GM23338 (cell line): ENCODE data around the gene AHSP. TPM values are rescaled to one million over a fixed set of nuclear protein-coding genes. Genes with fewer than 3 reads are reported as not detected.

Experiments used
- ATAC-seq: fragments of 200-7000 bp; cut with Tn5 transposase; 3 replicates; pipeline ENCODE4 v1.9.1; 2020
- DNase-seq: peaks from one replicate; pipeline ENCODE4 v3.0.0-alpha.2; 2015; ENCODE audit warnings: low spot score
- H2AFZ ChIP-seq: fragments of 200-600 bp; sonication (generic); 2 replicates; pipeline ENCODE4 v1.8.0; 2016; ENCODE audit warnings: antibody characterized with exemption, mild to moderate bottlenecking, moderate library complexity
- H3F3A ChIP-seq: fragments of 200-600 bp; sonication (generic); replicated peaks from 2 replicates; pipeline ENCODE4 v1.8.0; 2017; ENCODE audit warnings: antibody characterized with exemption, mixed run types, low read depth
- H3K27ac ChIP-seq: fragments of 200-600 bp; sonication (generic); 2 replicates; pipeline ENCODE4 v1.6.1; 2016; ENCODE audit warnings: low read depth
- H3K27me3 ChIP-seq: fragments of 200-600 bp; sonication (generic); 2 replicates; pipeline ENCODE4 v1.8.0; 2016; ENCODE audit warnings: mild to moderate bottlenecking, mixed run types, moderate library complexity; ENCODE audit not compliant: insufficient read depth
- H3K36me3 ChIP-seq: fragments of 200-600 bp; sonication (generic); 2 replicates; pipeline ENCODE4 v1.8.0; 2016; ENCODE audit warnings: mild to moderate bottlenecking; ENCODE audit not compliant: insufficient read depth
- H3K4me1 ChIP-seq: fragments of 200-600 bp; sonication (generic); 2 replicates; pipeline ENCODE4 v1.8.0; 2016; ENCODE audit warnings: mild to moderate bottlenecking, moderate library complexity; ENCODE audit not compliant: insufficient read depth
- H3K4me2 ChIP-seq: fragments of 200-600 bp; sonication (generic); 2 replicates; pipeline ENCODE4 v1.7.1; 2017; ENCODE audit warnings: mixed run types
- H3K4me3 ChIP-seq: fragments of 200-600 bp; sonication (generic); 2 replicates; pipeline ENCODE4 v1.6.1; 2016; ENCODE audit warnings: mixed run types
- H3K79me2 ChIP-seq: fragments of 200-600 bp; sonication (generic); replicated peaks from 2 replicates; pipeline ENCODE4 v1.8.0; 2017; ENCODE audit warnings: mild to moderate bottlenecking; ENCODE audit not compliant: insufficient read depth
- H3K9me2 ChIP-seq: fragments of 200-600 bp; sonication (generic); 2 replicates; pipeline ENCODE4 v1.8.0; 2017; ENCODE audit not compliant: insufficient read depth
- H4K20me1 ChIP-seq: fragments of 200-600 bp; sonication (generic); replicated peaks from 2 replicates; pipeline ENCODE4 v1.8.0; 2017; ENCODE audit warnings: mild to moderate bottlenecking; ENCODE audit not compliant: insufficient read depth
- H3K27ac Mint-ChIP-seq: 2 replicates; pipeline ENCODE4 v1.8.0; 2020; ENCODE audit warnings: inconsistent platforms, mild to moderate bottlenecking, moderate library complexity, mixed read lengths
- H3K27me3 Mint-ChIP-seq: 3 replicates; pipeline ENCODE4 v1.8.0; 2022; ENCODE audit warnings: low read depth, mild to moderate bottlenecking, moderate library complexity, mixed read lengths, inconsistent platforms; ENCODE audit not compliant: insufficient read depth, poor library complexity
- H3K36me3 Mint-ChIP-seq: 3 replicates; pipeline ENCODE4 v1.8.0; 2021; ENCODE audit warnings: low read depth, mild to moderate bottlenecking, inconsistent platforms, moderate library complexity, mixed read lengths
- H3K4me1 Mint-ChIP-seq: 3 replicates; pipeline ENCODE4 v1.8.0; 2020; ENCODE audit warnings: mild to moderate bottlenecking, inconsistent platforms, mixed read lengths
- H3K4me3 Mint-ChIP-seq: 3 replicates; pipeline ENCODE4 v1.8.0; 2021; ENCODE audit warnings: moderate library complexity, mild to moderate bottlenecking, inconsistent platforms, mixed read lengths
- H3K9me3 Mint-ChIP-seq: 3 replicates; pipeline ENCODE4 v1.8.0; 2020; ENCODE audit warnings: moderate library complexity, mild to moderate bottlenecking, inconsistent platforms, mixed read lengths
- CREB1 ChIP-seq: fragments of 250-450 bp; sonication (Bioruptor Pico); IDR thresholded peaks from 2 replicates; pipeline ENCODE4 v1.5.0; 2020; ENCODE audit warnings: low read depth, mild to moderate bottlenecking, moderate library complexity
- CTCF ChIP-seq, 2 experiments: fragments of 200-600 bp in 1 of 2; sonication (generic) in 1 of 2; conservative IDR thresholded peaks; 2 replicates each; pipeline versions ENCODE4 v1.5.1 to v1.6.1; 2016 to 2017; ENCODE audit warnings: antibody characterized with exemption in 2 of 2, low read depth in 2 of 2, mild to moderate bottlenecking in 2 of 2, moderate library complexity in 1 of 2
- ETS1 ChIP-seq: IDR thresholded peaks from 2 replicates; pipeline ENCODE4 v1.6.1; 2016; ENCODE audit warnings: antibody characterized with exemption
- EZH2 ChIP-seq: fragments of 200-600 bp; sonication (generic); IDR thresholded peaks from one replicate; pipeline ENCODE4 v1.8.0; 2017; ENCODE audit warnings: antibody characterized with exemption, mild to moderate bottlenecking, low read depth; ENCODE audit not compliant: unreplicated experiment
- EZH2phosphoT487 ChIP-seq: fragments of 200-600 bp; sonication (generic); IDR thresholded peaks from one replicate; pipeline ENCODE4 v1.8.1; 2018; ENCODE audit warnings: antibody characterized with exemption; ENCODE audit not compliant: unreplicated experiment
- JUNB ChIP-seq: IDR thresholded peaks from one replicate; pipeline ENCODE4 v1.6.1; 2016; ENCODE audit warnings: antibody characterized with exemption; ENCODE audit not compliant: unreplicated experiment
- NANOG ChIP-seq: IDR thresholded peaks from 2 replicates; pipeline ENCODE4 v1.6.1; 2016; ENCODE audit warnings: antibody characterized with exemption, borderline replicate concordance
- POLR2AphosphoS5 ChIP-seq: IDR thresholded peaks from 2 replicates; pipeline ENCODE4 v1.6.1; 2016; ENCODE audit warnings: antibody characterized with exemption, low read depth
- STAT1 ChIP-seq: IDR thresholded peaks from one replicate; pipeline ENCODE4 v1.6.1; 2016; ENCODE audit warnings: antibody characterized with exemption; ENCODE audit not compliant: unreplicated experiment
- ZNF114 ChIP-seq: fragments of 250-450 bp; sonication (Bioruptor Pico); IDR thresholded peaks from 2 replicates; pipeline ENCODE4 v1.5.0; 2020; ENCODE audit warnings: mild to moderate bottlenecking, moderate library complexity
- ZNF331 ChIP-seq: fragments of 250-450 bp; sonication (Bioruptor Pico); IDR thresholded peaks from 2 replicates; pipeline ENCODE4 v1.5.0; 2020; ENCODE audit warnings: low read depth, mild to moderate bottlenecking, moderate library complexity
- polyA plus RNA-seq: library from polyadenylated mRNA; unstranded; fragments of >200 nt; fragmentation: Nextera tagmentation; extraction: Ambion mirVana; gene quantifications from 2 replicates; pipeline ENCODE4 v1.2.1, GENCODE V29; 2016
- total RNA-seq: library from RNA; depleted of rRNA; stranded (reverse); fragments of >200 nt; shearing (Covaris generic); gene quantifications from 2 replicates; pipeline ENCODE4 v1.2.3, GENCODE V29; 2014
- TF ChIP-seq, protein P1 (sequence below): IDR thresholded peaks from one replicate; pipeline ENCODE4 v1.6.1; 2018; ENCODE audit warnings: antibody characterized with exemption; ENCODE audit not compliant: unreplicated experiment

AHSP gene
- total and polyA plus RNA-seq, 2 experiments from 2014 or later: 2.1 TPM; not detected in 1

GRCh38 chr16:31513126-31513525, 14.6 kb upstream of the AHSP start (continued):
- TF ChIP-seq, protein P1, sequence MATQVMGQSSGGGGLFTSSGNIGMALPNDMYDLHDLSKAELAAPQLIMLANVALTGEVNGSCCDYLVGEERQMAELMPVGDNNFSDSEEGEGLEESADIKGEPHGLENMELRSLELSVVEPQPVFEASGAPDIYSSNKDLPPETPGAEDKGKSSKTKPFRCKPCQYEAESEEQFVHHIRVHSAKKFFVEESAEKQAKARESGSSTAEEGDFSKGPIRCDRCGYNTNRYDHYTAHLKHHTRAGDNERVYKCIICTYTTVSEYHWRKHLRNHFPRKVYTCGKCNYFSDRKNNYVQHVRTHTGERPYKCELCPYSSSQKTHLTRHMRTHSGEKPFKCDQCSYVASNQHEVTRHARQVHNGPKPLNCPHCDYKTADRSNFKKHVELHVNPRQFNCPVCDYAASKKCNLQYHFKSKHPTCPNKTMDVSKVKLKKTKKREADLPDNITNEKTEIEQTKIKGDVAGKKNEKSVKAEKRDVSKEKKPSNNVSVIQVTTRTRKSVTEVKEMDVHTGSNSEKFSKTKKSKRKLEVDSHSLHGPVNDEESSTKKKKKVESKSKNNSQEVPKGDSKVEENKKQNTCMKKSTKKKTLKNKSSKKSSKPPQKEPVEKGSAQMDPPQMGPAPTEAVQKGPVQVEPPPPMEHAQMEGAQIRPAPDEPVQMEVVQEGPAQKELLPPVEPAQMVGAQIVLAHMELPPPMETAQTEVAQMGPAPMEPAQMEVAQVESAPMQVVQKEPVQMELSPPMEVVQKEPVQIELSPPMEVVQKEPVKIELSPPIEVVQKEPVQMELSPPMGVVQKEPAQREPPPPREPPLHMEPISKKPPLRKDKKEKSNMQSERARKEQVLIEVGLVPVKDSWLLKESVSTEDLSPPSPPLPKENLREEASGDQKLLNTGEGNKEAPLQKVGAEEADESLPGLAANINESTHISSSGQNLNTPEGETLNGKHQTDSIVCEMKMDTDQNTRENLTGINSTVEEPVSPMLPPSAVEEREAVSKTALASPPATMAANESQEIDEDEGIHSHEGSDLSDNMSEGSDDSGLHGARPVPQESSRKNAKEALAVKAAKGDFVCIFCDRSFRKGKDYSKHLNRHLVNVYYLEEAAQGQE: no peak
- TF ChIP-seq EZH2phosphoT487 (no peak), ZNF331 (CRISPR knock-in tag) (no peak), ETS1 (no peak), NANOG (no peak), CREB1 (CRISPR knock-in tag) (no peak), ZNF114 (CRISPR knock-in tag) (no peak)

GRCh38 chr16:31513884-31514283, 13.8 kb upstream of the AHSP start:
- Mint-ChIP-seq H3K27me3 (peaks cover 2% of the 10 kb centered on the region), H3K36me3 (peaks cover 8% of the 10 kb centered on the region; the same call in 2 of the 3 replicates), H3K9me3 (peaks cover 22% of the 10 kb centered on the region), H3K4me3 (no peak overlapping the region), H3K4me1 (peaks cover 22% of the 10 kb centered on the region; the same call in 2 of the 3 replicates), H3K27ac (no peak overlapping the region)
- H4K20me1 ChIP-seq: no peaks in the 10 kb centered on the region
- H3K4me3 ChIP-seq: no peak overlapping the region
- DNase-seq (no peak), ATAC-seq (no peak)
- peaks cover 4% of the 10 kb centered on the region; the same call in 1 of the 2 replicates for H3K4me1 ChIP-seq
- H3K36me3 ChIP-seq: no peaks in the 10 kb centered on the region; the same call in 1 of the 2 replicates
- H3K27ac ChIP-seq: no peak overlapping the region
- H3K27me3 ChIP-seq: no peaks in the 10 kb centered on the region
- H3K79me2 ChIP-seq: no peaks in the 10 kb centered on the region
- no peaks in the 10 kb centered on the region for H3F3A ChIP-seq
- no peak overlapping the region for H2AFZ ChIP-seq
- no peaks in the 10 kb centered on the region for H3K9me2 ChIP-seq
- H3K4me2 ChIP-seq: no peak overlapping the region
- TF ChIP-seq EZH2: no peak
- no peak for TF ChIP-seq CTCF (conservative IDR thresholded peaks at IDR 0.05; ENCODE audit: low read depth in 2 of 2)
- no peak for TF ChIP-seq ZNF114 (CRISPR knock-in tag)
- TF ChIP-seq POLR2AphosphoS5: no peak
- TF ChIP-seq, protein P1: no peak
- TF ChIP-seq STAT1: no peak
- no peak for TF ChIP-seq EZH2phosphoT487
- TF ChIP-seq ETS1: no peak
- TF ChIP-seq JUNB: no peak
- no peak for TF ChIP-seq CREB1 (CRISPR knock-in tag)
- no peak for TF ChIP-seq NANOG
